ENCODE results near the gene ZNF234. TPM values are rescaled to one million over a fixed set of nuclear protein-coding genes. Genes with fewer than 3 reads are reported as not detected.

ZNF234 gene
- total RNA-seq, 1 experiment from 2014 or later: 6.4 TPM

DNA sequence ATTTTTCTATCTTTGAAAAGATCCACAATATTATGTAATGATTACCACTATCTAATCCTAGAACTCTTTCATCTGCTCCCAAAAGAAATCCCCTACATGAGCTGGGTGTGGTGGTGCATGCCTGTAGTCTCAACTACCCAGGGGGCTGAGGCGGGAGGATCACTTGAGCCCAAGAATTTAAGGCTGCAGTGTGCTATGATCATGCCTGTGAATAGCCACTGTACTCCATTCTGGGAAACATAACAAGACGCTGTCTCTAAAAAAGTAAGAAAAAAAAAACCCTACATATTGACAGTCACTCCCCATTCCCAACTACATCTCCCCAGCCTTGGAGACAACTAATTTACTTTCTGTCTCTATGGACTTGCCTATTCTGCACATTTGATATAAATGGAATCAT lies 22.4 kb downstream of the ZNF234 start:
- TF ChIP-seq, protein P1, sequence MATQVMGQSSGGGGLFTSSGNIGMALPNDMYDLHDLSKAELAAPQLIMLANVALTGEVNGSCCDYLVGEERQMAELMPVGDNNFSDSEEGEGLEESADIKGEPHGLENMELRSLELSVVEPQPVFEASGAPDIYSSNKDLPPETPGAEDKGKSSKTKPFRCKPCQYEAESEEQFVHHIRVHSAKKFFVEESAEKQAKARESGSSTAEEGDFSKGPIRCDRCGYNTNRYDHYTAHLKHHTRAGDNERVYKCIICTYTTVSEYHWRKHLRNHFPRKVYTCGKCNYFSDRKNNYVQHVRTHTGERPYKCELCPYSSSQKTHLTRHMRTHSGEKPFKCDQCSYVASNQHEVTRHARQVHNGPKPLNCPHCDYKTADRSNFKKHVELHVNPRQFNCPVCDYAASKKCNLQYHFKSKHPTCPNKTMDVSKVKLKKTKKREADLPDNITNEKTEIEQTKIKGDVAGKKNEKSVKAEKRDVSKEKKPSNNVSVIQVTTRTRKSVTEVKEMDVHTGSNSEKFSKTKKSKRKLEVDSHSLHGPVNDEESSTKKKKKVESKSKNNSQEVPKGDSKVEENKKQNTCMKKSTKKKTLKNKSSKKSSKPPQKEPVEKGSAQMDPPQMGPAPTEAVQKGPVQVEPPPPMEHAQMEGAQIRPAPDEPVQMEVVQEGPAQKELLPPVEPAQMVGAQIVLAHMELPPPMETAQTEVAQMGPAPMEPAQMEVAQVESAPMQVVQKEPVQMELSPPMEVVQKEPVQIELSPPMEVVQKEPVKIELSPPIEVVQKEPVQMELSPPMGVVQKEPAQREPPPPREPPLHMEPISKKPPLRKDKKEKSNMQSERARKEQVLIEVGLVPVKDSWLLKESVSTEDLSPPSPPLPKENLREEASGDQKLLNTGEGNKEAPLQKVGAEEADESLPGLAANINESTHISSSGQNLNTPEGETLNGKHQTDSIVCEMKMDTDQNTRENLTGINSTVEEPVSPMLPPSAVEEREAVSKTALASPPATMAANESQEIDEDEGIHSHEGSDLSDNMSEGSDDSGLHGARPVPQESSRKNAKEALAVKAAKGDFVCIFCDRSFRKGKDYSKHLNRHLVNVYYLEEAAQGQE (IDR thresholded peaks at IDR 0.05; ENCODE audit: insufficient read depth in 1 of 2, low read depth in 2 of 2, low read length in 1 of 2): no peak
- no peak for TF ChIP-seq TCF7L2 (IDR thresholded peaks at IDR 0.05; ENCODE audit: low read depth, low read length)
- no peak for TF ChIP-seq POLR2AphosphoS5 (IDR thresholded peaks at IDR 0.05; ENCODE audit: low read depth, low read length)
- no peak for TF ChIP-seq SIN3A (IDR thresholded peaks at IDR 0.05; ENCODE audit: borderline replicate concordance, insufficient read depth, low read depth, low read length)
- TF ChIP-seq, protein P2, sequence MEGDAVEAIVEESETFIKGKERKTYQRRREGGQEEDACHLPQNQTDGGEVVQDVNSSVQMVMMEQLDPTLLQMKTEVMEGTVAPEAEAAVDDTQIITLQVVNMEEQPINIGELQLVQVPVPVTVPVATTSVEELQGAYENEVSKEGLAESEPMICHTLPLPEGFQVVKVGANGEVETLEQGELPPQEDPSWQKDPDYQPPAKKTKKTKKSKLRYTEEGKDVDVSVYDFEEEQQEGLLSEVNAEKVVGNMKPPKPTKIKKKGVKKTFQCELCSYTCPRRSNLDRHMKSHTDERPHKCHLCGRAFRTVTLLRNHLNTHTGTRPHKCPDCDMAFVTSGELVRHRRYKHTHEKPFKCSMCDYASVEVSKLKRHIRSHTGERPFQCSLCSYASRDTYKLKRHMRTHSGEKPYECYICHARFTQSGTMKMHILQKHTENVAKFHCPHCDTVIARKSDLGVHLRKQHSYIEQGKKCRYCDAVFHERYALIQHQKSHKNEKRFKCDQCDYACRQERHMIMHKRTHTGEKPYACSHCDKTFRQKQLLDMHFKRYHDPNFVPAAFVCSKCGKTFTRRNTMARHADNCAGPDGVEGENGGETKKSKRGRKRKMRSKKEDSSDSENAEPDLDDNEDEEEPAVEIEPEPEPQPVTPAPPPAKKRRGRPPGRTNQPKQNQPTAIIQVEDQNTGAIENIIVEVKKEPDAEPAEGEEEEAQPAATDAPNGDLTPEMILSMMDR (IDR thresholded peaks at IDR 0.05): no peak
- Histone ChIP-seq H3K4me3 (ENCODE audit: low read depth in 2 of 2, low read length in 2 of 2) (no peak overlapping the region; a peak in 1 of 4 replicates), H3K4me1 (ENCODE audit: control insufficient read depth, insufficient read depth, low read length) (no peaks in the 10 kb centered on the region), H3K27ac (ENCODE audit: low read length) (no peak overlapping the region), H3K27me3 (ENCODE audit: control insufficient read depth, insufficient read depth, low read length) (no peaks in the 10 kb centered on the region), H3K36me3 (ENCODE audit: control insufficient read depth, insufficient read depth, low read length) (peaks cover 2% of the 10 kb centered on the region), H3K9me3 (ENCODE audit: control insufficient read depth, insufficient read depth, low read depth, low read length) (peaks cover 21% of the 10 kb centered on the region; the same call in 1 of the 2 replicates)
- DNase-seq (ENCODE audit: low read depth, low spot score) (no peak), ATAC-seq (no peak)
- CTCF ChIA-PET: no interaction called here
- intact Hi-C loops (cut with micrococcal nuclease; ENCODE audit: unreplicated experiment): no loop called here
- no TSS peak for BruUV-seq (replicated peaks)
- in situ Hi-C loops (cut with HindIII; ENCODE audit: low pct_unique_long_range_greater_than_20kb, low sequenced_read_pairs): no loop called here
- POLR2A ChIA-PET: no interaction called here

DNA sequence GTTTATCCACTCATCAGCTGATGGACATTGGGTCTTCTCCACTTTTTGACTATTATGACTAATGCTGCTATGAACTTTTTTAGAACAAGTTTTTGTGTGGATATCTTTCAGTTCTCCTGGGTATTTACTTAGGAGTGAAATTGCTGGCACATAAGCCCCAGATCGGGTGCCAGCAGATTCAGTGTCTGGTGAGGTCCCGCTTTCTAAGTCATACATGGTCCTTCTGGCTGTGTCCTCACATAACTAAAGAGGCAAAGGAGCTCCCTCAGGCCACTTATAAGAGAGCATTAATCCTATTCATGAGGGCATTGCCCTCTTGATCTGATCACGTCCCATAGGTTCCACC lies 22.9 kb downstream of the ZNF234 start:
- peaks cover 2% of the 10 kb centered on the region for H3K36me3 ChIP-seq (ENCODE audit: control insufficient read depth, insufficient read depth, low read length)
- no TSS peak for BruUV-seq (replicated peaks)
- ChIA-PET POLR2A (no interaction called here), CTCF (no interaction called here)
- peaks cover 21% of the 10 kb centered on the region; the same call in 1 of the 2 replicates for H3K9me3 ChIP-seq (ENCODE audit: control insufficient read depth, insufficient read depth, low read depth, low read length)
- ATAC-seq (no peak), DNase-seq (ENCODE audit: low read depth, low spot score) (no peak)
- intact Hi-C loops (cut with micrococcal nuclease; ENCODE audit: unreplicated experiment): no loop called here
- no peaks in the 10 kb centered on the region for H3K4me1 ChIP-seq (ENCODE audit: control insufficient read depth, insufficient read depth, low read length)
- H3K4me3 ChIP-seq (ENCODE audit: low read depth in 2 of 2, low read length in 2 of 2): peak overlapping the region; percentile 73 to 94
- no peaks in the 10 kb centered on the region for H3K27me3 ChIP-seq (ENCODE audit: control insufficient read depth, insufficient read depth, low read length)
- TF ChIP-seq, protein P2 (IDR thresholded peaks at IDR 0.05): no peak
- TF ChIP-seq TCF7L2 (IDR thresholded peaks at IDR 0.05; ENCODE audit: low read depth, low read length): no peak
- TF ChIP-seq POLR2AphosphoS5 (IDR thresholded peaks at IDR 0.05; ENCODE audit: low read depth, low read length): no peak
- TF ChIP-seq SIN3A (IDR thresholded peaks at IDR 0.05; ENCODE audit: borderline replicate concordance, insufficient read depth, low read depth, low read length): no peak
- TF ChIP-seq, protein P1 (IDR thresholded peaks at IDR 0.05; ENCODE audit: insufficient read depth in 1 of 2, low read depth in 2 of 2, low read length in 1 of 2): no peak
- H3K27ac ChIP-seq (ENCODE audit: low read length): peak overlapping the region; percentile 96
- in situ Hi-C loops (cut with HindIII; ENCODE audit: low pct_unique_long_range_greater_than_20kb, low sequenced_read_pairs): no loop called here

Data from Panc1 (cell line).